GM12801 (cell line): ENCODE results near the gene CFLAR.

ENCODE experiments used
- CTCF ChIP-seq: IDR thresholded peaks from one replicate; pipeline ENCODE4 v1.5.1; 2011; ENCODE audit warnings: control low read depth; ENCODE audit not compliant: insufficient read length; ENCODE audit errors: extremely low read depth

The CFLAR gene

GRCh38 chr2:201186982-201187381 lies 71.0 kb downstream of the CFLAR start:
- no peak for TF ChIP-seq CTCF

- TF ChIP-seq CTCF = no peak
These were observed 72.5 kb downstream of the CFLAR start for GRCh38 chr2:201188449-201188848.

GRCh38 chr2:201191132-201191875 lies 75.3 kb downstream of the CFLAR start:
- TF ChIP-seq CTCF = no peak

GRCh38 chr2:201194097-201194496 lies 78.1 kb downstream of the CFLAR start:
- no peak for TF ChIP-seq CTCF

- TF ChIP-seq CTCF = no peak
These were observed 79.4 kb downstream of the CFLAR start for GRCh38 chr2:201195331-201195730.

GRCh38 chr2:201196003-201196402 lies 80.0 kb downstream of the CFLAR start:
- no peak for TF ChIP-seq CTCF

- TF ChIP-seq CTCF = no peak
These were observed 80.8 kb downstream of the CFLAR start for GRCh38 chr2:201196803-201197202.
